A549 (cell line): ENCODE results near the gene DHPS. TPM values are rescaled to one million over a fixed set of nuclear protein-coding genes. Genes with fewer than 3 reads are reported as not detected.

ENCODE experiments used
- ATAC-seq, 2 experiments: fragments of 200-7000 bp in 1 of 2; fragments of >200 bp in 1 of 2; cut with Nextera tagmentation in 1 of 2; cut with Tn5 transposase in 1 of 2; 3 replicates each; pipeline versions ENCODE4 v1.8.0 to v1.9.1; 2018 to 2020; ENCODE audit warnings: mild to moderate bottlenecking in 1 of 2, moderate library complexity in 1 of 2
- CTCF ChIA-PET: fragments of 300-600 bp; sonication (Branson Sonifier 250); formaldehyde crosslinking; extraction: SDS; loops from one replicate; lab custom pipeline; 2021; ENCODE audit warnings: antibody characterized with exemption, inconsistent platforms; lab: Yijun Ruan, JAX
- POLR2A ChIA-PET: fragments of 350-600 bp; formaldehyde crosslinking; extraction: SDS; loops from one replicate; lab custom pipeline; 2021; ENCODE audit warnings: antibody characterized with exemption, inconsistent platforms; lab: Yijun Ruan, JAX
- DNase-seq, 2 experiments: peaks; one replicate each; pipeline versions ENCODE4 v3.0.0 to v3.0.0-alpha.2; 2011 to 2016; ENCODE audit warnings: low read depth in 1 of 2, low spot score in 1 of 2
- FAIRE-seq: peaks from 2 replicates; lab custom pipeline; 2011; peaks lifted over from hg19 to GRCh38; lab: Jason Lieb, UNC
- H3K27ac ChIP-seq, 2 experiments: fragments of >200 bp; sonication (Bioruptor Twin); formaldehyde crosslinking; 3 replicates each; pipeline ENCODE4 v1.5.1; 2016 to 2017
- H3K4me1 ChIP-seq: fragments of >200 bp; sonication (Bioruptor Twin); formaldehyde crosslinking; 3 replicates; pipeline ENCODE4 v1.6.1; 2016
- H3K4me2 ChIP-seq: fragments of >200 bp; sonication (Bioruptor Twin); formaldehyde crosslinking; 3 replicates; pipeline ENCODE4 v1.6.1; 2016
- H3K4me3 ChIP-seq: fragments of >200 bp; sonication (Bioruptor Twin); formaldehyde crosslinking; 3 replicates; pipeline ENCODE4 v1.5.1; 2016
- H3K9me3 ChIP-seq: fragments of >200 bp; sonication (Bioruptor Twin); formaldehyde crosslinking; 3 replicates; pipeline ENCODE4 v1.6.1; 2016
- ATOH8 ChIP-seq: fragments of 250-450 bp; sonication (Bioruptor Pico); IDR thresholded peaks from 2 replicates; pipeline ENCODE4 v1.5.0; 2020; ENCODE audit warnings: low read depth, mild to moderate bottlenecking, moderate library complexity
- BCL3 ChIP-seq: fragments of >200 bp; sonication (Bioruptor Twin); formaldehyde crosslinking; IDR thresholded peaks from 3 replicates; pipeline ENCODE4 v1.6.1; 2016
- CHD2 ChIP-seq: fragments of 150-350 bp; IDR thresholded peaks from 2 replicates; pipeline ENCODE4 v1.6.1; 2014; ENCODE audit warnings: low read length; ENCODE audit not compliant: partially characterized antibody
- CHD4 ChIP-seq: fragments of 200-600 bp; sonication (generic); IDR thresholded peaks from 2 replicates; pipeline ENCODE4 v1.6.1; 2016; ENCODE audit warnings: antibody characterized with exemption, mild to moderate bottlenecking, borderline replicate concordance
- EHF ChIP-seq: fragments of 250-450 bp; sonication (Bioruptor Pico); IDR thresholded peaks from 2 replicates; pipeline ENCODE4 v1.5.0; 2020; ENCODE audit warnings: mild to moderate bottlenecking
- ELK1 ChIP-seq: fragments of 150-350 bp; IDR thresholded peaks from 2 replicates; pipeline ENCODE4 v1.6.1; 2014; ENCODE audit warnings: low read depth, mild to moderate bottlenecking, low read length
- EP300 ChIP-seq, 2 experiments: fragments of >200 bp; sonication (Bioruptor Twin); formaldehyde crosslinking; IDR thresholded peaks; 2 replicates in 1 of 2; 3 replicates in 1 of 2; pipeline ENCODE4 v1.6.1; 2016 to 2017
- ESRRA ChIP-seq: fragments of 150-350 bp; IDR thresholded peaks from 2 replicates; pipeline ENCODE4 v1.6.1; 2014; ENCODE audit warnings: mild to moderate bottlenecking, low read length, borderline replicate concordance
- FOSB ChIP-seq: fragments of 250-450 bp; sonication (Bioruptor Pico); IDR thresholded peaks from 2 replicates; pipeline ENCODE4 v1.5.0; 2020; ENCODE audit warnings: mild to moderate bottlenecking, moderate library complexity
- FOSL2 ChIP-seq, 2 experiments: fragments of 450-650 bp in 1 of 2; fragments of >200 bp in 1 of 2; sonication (Bioruptor Twin) in 1 of 2; formaldehyde crosslinking; IDR thresholded peaks; 2 replicates each; pipeline versions ENCODE4 v1.5.0 to v1.6.1; 2016 to 2020; ENCODE audit warnings: mild to moderate bottlenecking in 1 of 2, moderate library complexity in 1 of 2
- HES2 ChIP-seq: fragments of >200 bp; sonication (Bioruptor Twin); formaldehyde crosslinking; IDR thresholded peaks from 2 replicates; pipeline ENCODE4 v1.6.1; 2016
- HEYL ChIP-seq: fragments of 250-450 bp; sonication (Bioruptor Pico); IDR thresholded peaks from 2 replicates; pipeline ENCODE4 v1.8.0; 2021; ENCODE audit warnings: mild to moderate bottlenecking, moderate library complexity
- HOXA7 ChIP-seq: fragments of 250-450 bp; sonication (Bioruptor Pico); IDR thresholded peaks from 2 replicates; pipeline ENCODE4 v1.5.0; 2020; ENCODE audit warnings: mild to moderate bottlenecking, moderate library complexity
- HOXB5 ChIP-seq: fragments of 250-450 bp; sonication (Bioruptor Pico); IDR thresholded peaks from 2 replicates; pipeline ENCODE4 v1.5.0; 2020; ENCODE audit warnings: mild to moderate bottlenecking, moderate library complexity
- MAFK ChIP-seq: fragments of 450-650 bp; IDR thresholded peaks from 2 replicates; pipeline ENCODE4 v1.6.1; 2014; ENCODE audit not compliant: partially characterized antibody
- MAZ ChIP-seq: fragments of 150-350 bp; IDR thresholded peaks from 2 replicates; pipeline ENCODE4 v1.6.1; 2014; ENCODE audit warnings: antibody characterized with exemption, low read depth, low read length, borderline replicate concordance
- MYC ChIP-seq: IDR thresholded peaks from 2 replicates; pipeline ENCODE4 v1.6.1; 2012; ENCODE audit warnings: mild to moderate bottlenecking, inconsistent platforms, low read length, improper control_type of control experiment, borderline replicate concordance
- NFE2L2 ChIP-seq: fragments of 150-350 bp; conservative IDR thresholded peaks from 2 replicates; pipeline ENCODE4 v1.6.1; 2014; ENCODE audit warnings: low read length
- POLR2AphosphoS2 ChIP-seq: conservative IDR thresholded peaks from 2 replicates; pipeline ENCODE4 v1.6.1; 2012; ENCODE audit warnings: low read length, improper control_type of control experiment, inconsistent platforms
- RARB ChIP-seq: fragments of 250-450 bp; sonication (Bioruptor Pico); IDR thresholded peaks from 2 replicates; pipeline ENCODE4 v1.8.0; 2021; ENCODE audit warnings: mild to moderate bottlenecking, moderate library complexity
- TFCP2L1 ChIP-seq: fragments of 250-450 bp; sonication (Bioruptor Pico); IDR thresholded peaks from 2 replicates; pipeline ENCODE4 v1.5.0; 2021; ENCODE audit warnings: mild to moderate bottlenecking
- TP53 ChIP-seq: fragments of 250-450 bp; sonication (Bioruptor Pico); IDR thresholded peaks from 2 replicates; pipeline ENCODE4 v1.5.0; 2021; ENCODE audit warnings: mild to moderate bottlenecking, moderate library complexity
- ZC3H11A ChIP-seq: fragments of 450-650 bp; IDR thresholded peaks from 2 replicates; pipeline ENCODE4 v1.6.1; 2014; ENCODE audit warnings: antibody characterized with exemption, mild to moderate bottlenecking
- ZFP36 ChIP-seq: fragments of 450-650 bp; IDR thresholded peaks from 2 replicates; pipeline ENCODE4 v1.6.1; 2014; ENCODE audit warnings: borderline replicate concordance; ENCODE audit not compliant: partially characterized antibody
- ZSCAN20 ChIP-seq: fragments of 250-450 bp; sonication (Bioruptor Pico); IDR thresholded peaks from 2 replicates; pipeline ENCODE4 v1.8.0; 2022; ENCODE audit warnings: mild to moderate bottlenecking, moderate library complexity
- WGBS: methylation state at CpG from one replicate; pipeline ENCODE4 v1.1.6; 2017; ENCODE audit errors: missing lambda C conversion rate; 5-methylcytosine and 5-hydroxymethylcytosine counted together
- polyA plus RNA-seq, 4 experiments: library from polyadenylated mRNA; depleted of rRNA in 3 of 4; stranded (reverse); fragments of >200 nt; fragmentation: RNase III in 1 of 4; extraction: RNeasy Plus Mini Kit Qiagen cat#74134 plus additional on column Dnase treatment in 1 of 4; gene quantifications; 2 replicates in 3 of 4; 3 replicates in 1 of 4; pipeline ENCODE4 v1.2.3, GENCODE V29; 2011 to 2017

The DHPS gene
- polyA plus RNA-seq, 2 of the 4 experiments (the other 2 are of a cell fraction): 57.8 to 71.9 TPM

GRCh38 chr19:12655546-12655945 is 26.1 kb downstream of the DHPS start:
- no peak overlapping the region for H3K4me3 ChIP-seq
- FAIRE-seq (no peak), DNase-seq (no peak), ATAC-seq (no peak)
- no peaks in the 10 kb centered on the region for H3K9me3 ChIP-seq
- no peak overlapping the region for H3K27ac ChIP-seq
- 86% methylated on average over 8 of the region's 8 CpGs for WGBS
- ChIA-PET CTCF (no interaction called here), POLR2A (no interaction called here)
- H3K4me2 ChIP-seq: no peak overlapping the region
- TF ChIP-seq MYC (no peak), ZSCAN20 (CRISPR knock-in tag) (no peak), FOSB (CRISPR knock-in tag) (no peak), HES2 (no peak), EHF (no peak), TFCP2L1 (no peak), NFE2L2 (no peak), ZC3H11A (no peak), CHD4 (no peak), BCL3 (no peak), HEYL (CRISPR knock-in tag) (no peak), POLR2AphosphoS2 (no peak), ATOH8 (CRISPR knock-in tag) (no peak), CHD2 (no peak), ZFP36 (no peak)
- H3K4me1 ChIP-seq: no peaks in the 10 kb centered on the region

- DNase-seq (no peak), ATAC-seq (no peak), FAIRE-seq (no peak)
- Histone ChIP-seq H3K4me3 (no peak overlapping the region), H3K9me3 (peaks cover 2% of the 10 kb centered on the region; the same call in 1 of the 3 replicates), H3K27ac (no peak overlapping the region), H3K4me1 (no peaks in the 10 kb centered on the region), H3K4me2 (no peak overlapping the region)
- no peak for TF ChIP-seq MAFK
- no peak for TF ChIP-seq EHF
- no peak for TF ChIP-seq RARB (CRISPR knock-in tag)
- TF ChIP-seq POLR2AphosphoS2: no peak
- TF ChIP-seq ZSCAN20 (CRISPR knock-in tag): no peak
- TF ChIP-seq HOXA7 (CRISPR knock-in tag): no peak
- TF ChIP-seq NFE2L2: no peak
- TF ChIP-seq ZC3H11A: no peak
- no peak for TF ChIP-seq MAZ
- TF ChIP-seq HOXB5 (CRISPR knock-in tag): no peak
- no peak for TF ChIP-seq ELK1
- TF ChIP-seq TP53 (CRISPR knock-in tag): no peak
- no peak for TF ChIP-seq FOSL2 (IDR thresholded peaks at IDR 0.05)
- TF ChIP-seq FOSL2 (CRISPR knock-in tag; IDR thresholded peaks at IDR 0.05): no peak
- no peak for TF ChIP-seq ESRRA
- TF ChIP-seq EP300 (IDR thresholded peaks at IDR 0.05): no peak
- CTCF ChIA-PET: no interaction called here
- whole genome bisulfite sequencing: 85% methylated on average over 6 of the region's 6 CpGs
- POLR2A ChIA-PET: no interaction called here
Measured at GRCh38 chr19:12652219-12652618, 29.5 kb downstream of the DHPS start.
